DOHH2 (cell line): ENCODE data around the gene MBP.
"Not testable (repeated sequence)": the region's sequence is repeated elsewhere in the genome, so short reads cannot be mapped to it uniquely, and the experiment has no call there.

Experiments
- H3F3A ChIP-seq: fragments of 200-600 bp; sonication (generic), shearing (Covaris generic); 2 replicates; pipeline ENCODE4 v1.6.0; 2016; ENCODE audit warnings: antibody characterized with exemption, mild to moderate bottlenecking; ENCODE audit not compliant: control insufficient read depth, insufficient read depth
- H3K27ac ChIP-seq: fragments of 200-600 bp; sonication (generic); 2 replicates; pipeline ENCODE4 v1.5.1; 2014; ENCODE audit warnings: low read depth, mild to moderate bottlenecking, low read length, moderate library complexity
- H3K27me3 ChIP-seq: fragments of 200-600 bp; sonication (generic); 2 replicates; pipeline ENCODE4 v1.6.1; 2014; ENCODE audit warnings: mild to moderate bottlenecking, low read length, mixed read lengths; ENCODE audit not compliant: control insufficient read depth
- H3K36me3 ChIP-seq: fragments of 200-600 bp; sonication (generic); 2 replicates; pipeline ENCODE4 v1.6.1; 2014; ENCODE audit warnings: mild to moderate bottlenecking, low read length, moderate library complexity, mixed read lengths; ENCODE audit not compliant: control insufficient read depth
- H3K4me1 ChIP-seq: fragments of 200-600 bp; sonication (generic); 2 replicates; pipeline ENCODE4 v1.6.1; 2014; ENCODE audit warnings: mild to moderate bottlenecking, low read length, mixed read lengths; ENCODE audit not compliant: control insufficient read depth
- H3K4me2 ChIP-seq: fragments of 200-600 bp; sonication (generic); 2 replicates; pipeline ENCODE4 v1.6.0; 2014; ENCODE audit warnings: mild to moderate bottlenecking, low read length, moderate library complexity
- H3K4me3 ChIP-seq: fragments of 200-600 bp; sonication (generic); 2 replicates; pipeline ENCODE4 v1.5.1; 2014; ENCODE audit warnings: mild to moderate bottlenecking, low read length, mixed read lengths
- H3K79me2 ChIP-seq: fragments of 200-600 bp; sonication (generic); 2 replicates; pipeline ENCODE4 v1.6.1; 2014; ENCODE audit warnings: mild to moderate bottlenecking, low read length, mixed read lengths; ENCODE audit not compliant: control insufficient read depth
- H3K9me2 ChIP-seq: fragments of 200-600 bp; sonication (generic); replicated peaks from 2 replicates; pipeline ENCODE4 v1.6.1; 2014; ENCODE audit warnings: mild to moderate bottlenecking, low read length, mixed read lengths; ENCODE audit not compliant: control insufficient read depth
- H3K9me3 ChIP-seq: fragments of 200-600 bp; sonication (generic); 2 replicates; pipeline ENCODE4 v1.6.1; 2014; ENCODE audit warnings: antibody characterized with exemption, low read length, mixed read lengths; ENCODE audit not compliant: control insufficient read depth, insufficient read depth
- H4K20me1 ChIP-seq: fragments of 200-600 bp; sonication (generic); 2 replicates; pipeline ENCODE4 v1.6.0; 2014; ENCODE audit warnings: low read depth, mild to moderate bottlenecking, antibody characterized with exemption, low read length, moderate library complexity; ENCODE audit not compliant: control insufficient read depth, insufficient read depth
- CTCF ChIP-seq: fragments of 200-600 bp; sonication (generic); IDR thresholded peaks from one replicate; pipeline ENCODE4 v1.5.1; 2014; ENCODE audit warnings: antibody characterized with exemption, mild to moderate bottlenecking, low read depth, low read length; ENCODE audit not compliant: poor library complexity, severe bottlenecking
- EZH2phosphoT487 ChIP-seq: fragments of 200-600 bp; sonication (generic); IDR thresholded peaks from 2 replicates; pipeline ENCODE4 v1.6.1; 2017; ENCODE audit warnings: borderline replicate concordance, mild to moderate bottlenecking, antibody characterized with exemption, low read length, moderate library complexity, mixed read lengths

MBP gene

DNA sequence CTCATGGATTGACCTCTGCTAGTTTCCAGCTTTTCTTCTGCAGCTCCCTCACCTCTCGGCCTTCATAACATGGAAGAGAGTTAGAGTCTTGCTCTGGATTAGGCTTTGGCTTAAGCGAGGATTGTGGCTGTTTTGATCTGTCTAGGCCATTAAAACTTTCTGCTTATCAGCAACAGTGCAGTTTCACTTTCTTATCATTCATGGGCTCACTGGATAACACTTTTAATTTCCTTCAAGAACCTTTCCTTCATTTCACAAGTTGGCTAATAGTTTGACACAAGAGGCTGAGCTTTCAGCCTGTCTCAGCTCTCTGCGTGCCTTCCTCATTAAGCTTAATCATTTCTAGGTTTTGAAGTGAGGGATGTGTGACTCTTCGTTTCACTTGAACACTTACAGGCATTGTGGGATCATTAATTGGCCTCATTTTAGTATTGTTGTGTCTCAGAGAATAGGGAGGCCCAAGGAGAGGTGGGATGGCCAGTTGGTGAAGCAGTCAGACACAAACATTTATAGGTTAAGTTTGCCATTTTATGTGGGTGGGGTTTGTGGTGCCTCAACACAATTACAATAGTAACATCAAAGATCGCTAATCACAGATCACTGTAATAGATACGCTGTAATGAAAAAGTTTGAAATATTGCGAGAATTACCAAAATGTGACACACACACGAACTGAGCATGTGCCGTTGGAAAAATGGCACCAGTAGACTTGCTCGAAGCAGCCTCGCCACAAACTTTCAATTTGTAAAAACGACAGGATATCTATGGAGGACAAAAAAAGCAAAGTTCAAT is 180.9 kb downstream of the MBP start:
- H3K79me2 ChIP-seq, result no peaks in the 10 kb centered on the region
- no peaks in the 10 kb centered on the region for H3K9me3 ChIP-seq
- H3K36me3 ChIP-seq, result peaks cover 41% of the 10 kb centered on the region
- TF ChIP-seq CTCF, result no peak
- H3K27ac ChIP-seq, result no peak overlapping the region
- H3K4me1 ChIP-seq, result no peaks in the 10 kb centered on the region
- no peak overlapping the region for H3K4me2 ChIP-seq
- no peak overlapping the region for H3K4me3 ChIP-seq
- no peaks in the 10 kb centered on the region for H3F3A ChIP-seq
- H3K9me2 ChIP-seq, result no peaks in the 10 kb centered on the region
- no peaks in the 10 kb centered on the region for H4K20me1 ChIP-seq
- H3K27me3 ChIP-seq, result no peaks in the 10 kb centered on the region

DNA sequence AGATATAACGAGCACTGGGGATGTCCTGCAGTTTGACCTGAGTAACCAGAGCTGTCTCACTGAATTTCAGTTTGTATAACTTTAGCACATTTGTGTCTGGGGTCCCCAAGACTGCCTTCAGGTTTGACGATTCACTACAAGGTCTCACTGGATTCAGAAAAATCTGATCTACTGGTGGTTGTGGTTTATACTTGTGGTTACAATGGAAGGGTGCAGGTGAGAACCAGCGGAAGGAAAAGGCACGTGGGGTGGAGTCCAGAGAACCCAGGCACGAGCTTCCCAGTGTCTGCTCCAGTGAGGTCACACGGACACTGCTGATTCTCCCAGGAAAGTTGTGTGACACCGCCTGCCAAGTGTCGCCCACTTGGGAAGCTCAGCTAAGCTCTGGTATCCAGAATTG is 184.2 kb downstream of the MBP start:
- TF ChIP-seq EZH2phosphoT487 (no peak), CTCF (no peak)
- H3K79me2 ChIP-seq, result no peaks in the 10 kb centered on the region
- H4K20me1 ChIP-seq, result no peaks in the 10 kb centered on the region
- no peaks in the 10 kb centered on the region for H3K27me3 ChIP-seq
- no peaks in the 10 kb centered on the region for H3K9me2 ChIP-seq
- peaks cover 39% of the 10 kb centered on the region for H3K36me3 ChIP-seq
- no peaks in the 10 kb centered on the region for H3F3A ChIP-seq
- H3K4me2 ChIP-seq, result no peak overlapping the region
- H3K4me1 ChIP-seq, result 0 out of 2 replicates have a peak, but pooled peaks cover 3% of the 10 kb centered on the region
- 0 out of 2 replicates have a peak, but pooled peaks cover 3% of the 10 kb centered on the region for H3K9me3 ChIP-seq
- no peak overlapping the region for H3K4me3 ChIP-seq
- H3K27ac ChIP-seq, result no peak overlapping the region

GRCh38 chr18:76944346-76944745 is 188.2 kb downstream of the MBP start:
- not testable (repeated sequence) for H3K4me2 ChIP-seq, H3K4me1 ChIP-seq, H3K27me3 ChIP-seq, H4K20me1 ChIP-seq, H3F3A ChIP-seq, H3K79me2 ChIP-seq, H3K9me3 ChIP-seq, H3K27ac ChIP-seq, H3K4me3 ChIP-seq, H3K9me2 ChIP-seq
- H3K36me3 ChIP-seq, result peaks cover 19% of the 10 kb centered on the region

- 0 out of 2 replicates have a peak, but pooled peaks cover 3% of the 10 kb centered on the region for H3K4me1 ChIP-seq
- no peak overlapping the region for H3K4me2 ChIP-seq
- no peaks in the 10 kb centered on the region for H3K27me3 ChIP-seq
- no peaks in the 10 kb centered on the region for H3F3A ChIP-seq
- no peak overlapping the region for H3K4me3 ChIP-seq
- no peak for TF ChIP-seq CTCF
- no peak for TF ChIP-seq EZH2phosphoT487
- H3K9me2 ChIP-seq, result no peaks in the 10 kb centered on the region
- H3K36me3 ChIP-seq, result peaks cover 25% of the 10 kb centered on the region
- H3K27ac ChIP-seq, result no peak overlapping the region
- H4K20me1 ChIP-seq, result no peaks in the 10 kb centered on the region
- H3K79me2 ChIP-seq, result no peaks in the 10 kb centered on the region
- 0 out of 2 replicates have a peak, but pooled peaks cover 3% of the 10 kb centered on the region for H3K9me3 ChIP-seq
Measured at GRCh38 chr18:76943542-76944339, 188.8 kb downstream of the MBP start.
